Measurements from ENCODE around the gene MUC5AC.

Gene MUC5AC

GRCh38 chr11:1122664-1123002 is 35.1 kb upstream of the MUC5AC start:
- Histone ChIP-seq H3K27me3 (replicated peaks) (no peaks in the 10 kb centered on the region), H3K4me3 (ENCODE audit: low read depth, low read length) (no peak overlapping the region), H3K36me3 (replicated peaks) (no peaks in the 10 kb centered on the region), H3K27ac (no peak overlapping the region)
- no peak for TF ChIP-seq CTCF (IDR thresholded peaks at IDR 0.05; ENCODE audit: low read depth, low read length, missing control alignments)
- no peak for DNase-seq
- in situ Hi-C loops (cut with HindIII; ENCODE audit: low pct_ligation_motif_present, low sequenced_read_pairs), result no loop called here

GRCh38 chr11:1123970-1124369 is 33.8 kb upstream of the MUC5AC start:
- in situ Hi-C loops (cut with HindIII; ENCODE audit: low pct_ligation_motif_present, low sequenced_read_pairs), result no loop called here
- H3K36me3 ChIP-seq (replicated peaks), result no peaks in the 10 kb centered on the region
- no peak for DNase-seq
- no peak overlapping the region for H3K4me3 ChIP-seq (ENCODE audit: low read depth, low read length)
- no peak overlapping the region for H3K27ac ChIP-seq
- no peaks in the 10 kb centered on the region for H3K27me3 ChIP-seq (replicated peaks)
- TF ChIP-seq CTCF (IDR thresholded peaks at IDR 0.05; ENCODE audit: low read depth, low read length, missing control alignments), result no peak

GRCh38 chr11:1125803-1126202 is 31.9 kb upstream of the MUC5AC start:
- no peak for DNase-seq
- no peaks in the 10 kb centered on the region for H3K36me3 ChIP-seq (replicated peaks)
- TF ChIP-seq CTCF (IDR thresholded peaks at IDR 0.05; ENCODE audit: low read depth, low read length, missing control alignments), result no peak
- H3K4me3 ChIP-seq (ENCODE audit: low read depth, low read length), result no peak overlapping the region
- in situ Hi-C loops (cut with HindIII; ENCODE audit: low pct_ligation_motif_present, low sequenced_read_pairs), result no loop called here
- no peaks in the 10 kb centered on the region for H3K27me3 ChIP-seq (replicated peaks)
- H3K27ac ChIP-seq, result no peak overlapping the region

- Histone ChIP-seq H3K36me3 (replicated peaks) (no peaks in the 10 kb centered on the region), H3K27me3 (replicated peaks) (no peaks in the 10 kb centered on the region), H3K4me3 (ENCODE audit: low read depth, low read length) (no peak overlapping the region), H3K27ac (no peak overlapping the region)
- in situ Hi-C loops (cut with HindIII; ENCODE audit: low pct_ligation_motif_present, low sequenced_read_pairs), result no loop called here
- no peak for TF ChIP-seq CTCF (IDR thresholded peaks at IDR 0.05; ENCODE audit: low read depth, low read length, missing control alignments)
- DNase-seq, result no peak
Observed at GRCh38 chr11:1126491-1126926, 31.2 kb upstream of the MUC5AC start.

GRCh38 chr11:1126935-1127663 is 30.7 kb upstream of the MUC5AC start:
- in situ Hi-C loops (cut with HindIII; ENCODE audit: low pct_ligation_motif_present, low sequenced_read_pairs), result no loop called here
- TF ChIP-seq CTCF (IDR thresholded peaks at IDR 0.05; ENCODE audit: low read depth, low read length, missing control alignments), result no peak
- H3K27me3 ChIP-seq (replicated peaks), result no peaks in the 10 kb centered on the region
- no peaks in the 10 kb centered on the region for H3K36me3 ChIP-seq (replicated peaks)
- no peak for DNase-seq
- no peak overlapping the region for H3K4me3 ChIP-seq (ENCODE audit: low read depth, low read length)
- no peak overlapping the region for H3K27ac ChIP-seq

- no peaks in the 10 kb centered on the region for H3K36me3 ChIP-seq (replicated peaks)
- in situ Hi-C loops (cut with HindIII; ENCODE audit: low pct_ligation_motif_present, low sequenced_read_pairs), result no loop called here
- no peak overlapping the region for H3K27ac ChIP-seq
- DNase-seq, result no peak
- H3K4me3 ChIP-seq (ENCODE audit: low read depth, low read length), result no peak overlapping the region
- no peak for TF ChIP-seq CTCF (IDR thresholded peaks at IDR 0.05; ENCODE audit: low read depth, low read length, missing control alignments)
- H3K27me3 ChIP-seq (replicated peaks), result no peaks in the 10 kb centered on the region
Observed at GRCh38 chr11:1127664-1128162, 30.0 kb upstream of the MUC5AC start.

Data from brain microvascular endothelial cell (primary cell).